HG02885 (cell line): ENCODE data around the gene SLC66A1.

Source experiments
- ATAC-seq: cut with Tn5 transposase; IDR thresholded peaks from one replicate; pipeline ENCODE4 v1.9.1; 2021; ENCODE audit warnings: mild to moderate bottlenecking; ENCODE audit not compliant: unreplicated experiment, poor library complexity

The SLC66A1 gene

GRCh38 chr1:19358710-19359109 lies 46.6 kb downstream of the SLC66A1 start:
- ATAC-seq, result no peak

- no peak for ATAC-seq
These were observed 47.2 kb downstream of the SLC66A1 start for GRCh38 chr1:19359357-19359756.

- no peak for ATAC-seq
These were observed 47.9 kb downstream of the SLC66A1 start for GRCh38 chr1:19360016-19360415.

- ATAC-seq, result no peak
These were observed 48.3 kb downstream of the SLC66A1 start for GRCh38 chr1:19360432-19360831.

- no peak for ATAC-seq
These were observed 48.9 kb downstream of the SLC66A1 start for GRCh38 chr1:19360843-19361610.

- ATAC-seq, result no peak
These were observed 49.6 kb downstream of the SLC66A1 start for GRCh38 chr1:19361611-19362147.

- no peak for ATAC-seq
These were observed 51.5 kb downstream of the SLC66A1 start for GRCh38 chr1:19363536-19364152.

GRCh38 chr1:19365721-19366120 lies 53.6 kb downstream of the SLC66A1 start:
- ATAC-seq, result no peak

GRCh38 chr1:19366599-19367536 lies 54.7 kb downstream of the SLC66A1 start:
- ATAC-seq, result no peak

GRCh38 chr1:19367584-19368041 lies 55.5 kb downstream of the SLC66A1 start:
- no peak for ATAC-seq

GRCh38 chr1:19368050-19368449 lies 55.9 kb downstream of the SLC66A1 start:
- ATAC-seq, result no peak

- ATAC-seq, result no peak
These were observed 56.8 kb downstream of the SLC66A1 start for GRCh38 chr1:19368964-19369363.

- ATAC-seq, result no peak
These were observed 57.4 kb downstream of the SLC66A1 start for GRCh38 chr1:19369396-19370090.

- ATAC-seq, result no peak
These were observed 58.5 kb downstream of the SLC66A1 start for GRCh38 chr1:19370453-19371170.

GRCh38 chr1:19371226-19372135 lies 59.4 kb downstream of the SLC66A1 start:
- ATAC-seq, result no peak

GRCh38 chr1:19372136-19372514 lies 60.0 kb downstream of the SLC66A1 start:
- no peak for ATAC-seq

GRCh38 chr1:19372602-19373001 lies 60.5 kb downstream of the SLC66A1 start:
- no peak for ATAC-seq
